ENCODE measurements around the gene PPP1R37.
A peak's percentile ranks its signal among the peaks of the same experiment; 100 is the strongest.
"Not testable (repeated sequence)": the region's sequence is repeated elsewhere in the genome, so short reads cannot be mapped to it uniquely, and the experiment has no call there.

The PPP1R37 gene

DNA sequence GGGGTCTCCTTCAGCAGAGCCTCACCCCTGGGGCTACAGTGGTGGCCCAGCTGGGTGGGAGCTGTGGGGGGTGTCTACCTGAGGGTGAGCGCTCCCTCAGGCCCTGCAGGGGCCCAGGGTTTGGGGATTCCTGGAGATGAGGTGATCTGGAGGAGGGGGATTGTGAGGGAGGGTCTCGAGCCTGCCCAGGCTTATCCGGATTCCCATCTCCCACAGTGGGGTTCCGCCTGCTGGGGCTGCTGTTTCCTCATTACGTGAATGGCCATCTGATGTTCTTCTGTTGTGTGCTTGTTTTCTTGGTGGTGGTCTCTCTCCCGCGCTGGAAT, 4.4 kb downstream of the PPP1R37 start:
- DNase-seq, result no peak

DNA sequence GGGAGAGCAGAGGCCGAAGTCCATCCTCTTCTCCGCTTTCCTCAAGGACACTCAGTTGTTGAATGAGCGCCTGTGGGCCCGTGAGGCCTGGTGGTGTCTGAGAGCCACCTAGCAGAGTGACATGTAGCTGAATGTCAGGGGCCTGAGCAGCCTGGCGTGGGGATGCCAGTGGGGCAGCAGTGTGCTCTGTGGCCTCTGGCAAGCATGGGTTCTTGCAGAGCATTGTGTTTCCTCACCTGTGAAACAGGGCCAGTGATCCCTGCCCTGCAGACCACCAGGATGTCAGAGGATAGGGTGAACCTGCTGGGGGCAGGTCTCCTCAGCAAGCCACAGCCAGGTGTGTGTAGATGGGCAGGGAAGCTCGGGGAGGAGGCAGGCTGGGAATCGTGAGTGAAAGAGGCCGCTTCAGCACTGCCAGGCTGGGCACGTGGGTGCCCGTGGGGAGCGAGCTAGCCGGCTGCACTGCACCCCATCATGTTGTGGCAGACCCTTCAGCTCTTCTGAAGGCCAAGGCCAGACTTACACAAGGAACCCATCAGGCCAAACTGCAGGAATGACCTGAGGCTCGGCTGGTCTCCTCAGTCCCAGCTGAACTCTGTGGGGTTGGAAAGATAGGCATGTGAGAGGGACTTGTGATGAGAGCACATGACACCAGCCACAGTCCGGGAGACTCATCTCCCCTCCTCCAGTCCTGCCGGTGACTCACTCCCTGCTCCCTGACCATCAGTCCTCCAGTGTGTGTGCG, 5.0 kb downstream of the PPP1R37 start:
- DNase-seq, result no peak

DNA sequence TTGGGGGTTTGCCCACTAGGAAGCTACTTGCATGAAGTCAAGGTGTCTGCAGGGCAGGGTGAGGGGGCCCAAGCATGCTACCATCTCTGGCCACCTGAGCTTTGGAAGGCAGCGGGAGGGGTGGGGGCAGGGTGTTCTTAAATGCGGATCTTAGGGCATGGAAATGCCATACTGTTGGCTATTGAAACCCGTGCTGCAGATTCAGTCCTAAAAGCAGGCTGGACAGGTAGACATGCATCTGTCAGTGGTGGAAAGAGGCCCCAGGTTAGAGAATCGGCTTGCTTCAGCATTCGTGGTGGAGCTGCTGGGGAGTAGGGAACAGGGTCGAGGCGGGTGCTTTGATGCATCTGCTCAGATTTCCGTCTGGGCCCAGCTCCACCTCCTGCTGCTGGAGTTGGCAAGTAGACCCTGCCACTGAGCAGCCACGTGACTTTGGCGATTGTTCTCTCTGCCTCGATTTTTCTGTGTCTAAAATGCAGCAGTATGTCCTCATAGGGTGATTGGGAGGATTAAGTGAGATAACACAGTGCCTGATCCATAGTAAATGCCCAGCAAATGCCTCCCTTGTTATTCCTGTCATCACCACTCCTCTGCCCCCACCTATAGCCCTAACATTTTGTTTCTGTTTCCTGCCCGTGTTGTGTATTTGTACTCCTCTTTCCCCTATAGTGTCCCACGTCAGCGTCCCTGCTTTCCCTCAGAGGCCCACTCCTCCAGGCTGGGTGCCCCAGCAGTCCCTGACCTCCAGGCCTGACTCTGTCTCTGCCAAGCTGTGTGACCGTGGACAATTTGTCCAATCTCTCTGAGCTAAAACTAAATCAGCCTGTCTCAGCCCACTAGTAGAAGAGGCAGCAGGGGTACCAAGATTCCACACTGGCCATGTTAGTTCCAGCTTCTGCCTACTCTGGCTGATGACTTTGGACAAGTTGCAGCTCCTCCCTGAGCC, 5.8 kb downstream of the PPP1R37 start:
- peak; percentile 69 for DNase-seq

DNA sequence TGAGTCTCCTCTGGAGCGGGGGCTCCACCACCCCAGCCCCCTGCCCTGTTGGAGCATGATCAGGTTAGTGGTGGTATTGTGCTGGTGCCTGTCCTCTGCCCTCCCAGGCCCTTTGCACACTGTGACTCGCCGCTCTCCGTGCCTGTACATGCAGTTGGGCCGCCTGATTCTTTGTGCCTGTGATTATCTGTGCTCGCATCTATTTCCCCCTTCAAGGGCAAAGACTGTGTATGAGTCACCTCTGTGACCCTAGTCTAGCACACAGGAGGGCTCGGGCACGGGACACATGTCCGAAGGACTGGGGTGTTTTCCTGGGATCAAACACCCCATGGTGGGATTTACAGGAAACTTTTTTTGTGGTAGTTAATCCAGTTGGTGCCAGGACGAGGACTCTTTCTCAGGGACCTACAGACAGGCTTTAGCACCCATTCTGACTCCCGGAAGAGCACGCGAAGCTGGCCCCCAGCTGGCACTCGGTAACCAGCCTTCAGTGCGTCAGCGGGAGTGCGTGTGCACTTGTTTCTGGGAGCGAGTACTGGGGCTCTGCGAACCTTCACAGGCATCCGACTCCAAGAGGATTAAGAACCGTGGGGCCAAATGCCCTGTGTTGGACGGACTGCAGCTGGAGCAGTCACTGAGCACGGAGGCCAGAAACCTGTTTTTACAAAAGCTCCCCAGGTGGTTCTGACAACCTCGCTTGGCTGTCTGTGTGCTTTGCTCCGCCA, 6.7 kb downstream of the PPP1R37 start:
- DNase-seq, result no peak

DNA sequence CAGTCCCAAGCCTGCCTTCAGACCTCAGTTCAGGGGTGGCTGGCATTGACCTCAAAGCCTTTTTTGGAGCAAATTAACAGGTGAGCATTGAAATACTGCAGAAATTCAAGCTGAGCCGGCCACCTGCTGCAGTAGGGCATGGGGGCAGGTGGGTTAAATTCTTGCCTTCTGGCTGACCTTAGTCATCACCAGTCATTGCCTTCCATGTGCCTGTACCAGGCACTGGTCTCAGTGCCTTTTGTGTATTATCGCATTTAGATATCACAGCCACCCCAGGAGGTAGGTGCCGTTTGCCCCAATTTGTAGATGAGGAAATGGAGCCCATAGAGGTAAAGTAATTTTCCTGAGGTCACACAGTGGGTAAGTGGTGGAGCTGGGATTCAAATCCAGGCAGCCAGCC, 7.2 kb downstream of the PPP1R37 start:
- no peak for DNase-seq

DNA sequence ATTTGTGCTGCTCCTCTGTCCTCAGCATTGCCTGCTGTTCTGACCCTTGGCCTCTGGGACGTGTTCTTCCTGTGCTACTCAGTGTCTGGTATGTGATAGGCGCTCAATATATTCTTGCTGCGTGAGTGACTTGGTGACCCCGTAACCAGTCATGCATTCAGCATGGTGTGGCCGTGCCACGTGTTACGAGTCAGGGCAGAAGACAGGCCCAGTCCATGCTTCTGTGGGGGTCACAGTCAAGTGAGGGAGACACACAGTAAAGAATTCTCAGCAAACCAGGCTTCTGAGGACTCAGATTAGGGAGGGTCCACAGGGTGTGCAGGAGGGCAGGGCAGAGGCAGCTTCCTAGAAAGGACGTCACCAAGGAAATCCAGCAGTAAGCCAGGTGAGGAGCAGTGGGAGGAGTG, 7.9 kb downstream of the PPP1R37 start:
- no peak for DNase-seq

DNA sequence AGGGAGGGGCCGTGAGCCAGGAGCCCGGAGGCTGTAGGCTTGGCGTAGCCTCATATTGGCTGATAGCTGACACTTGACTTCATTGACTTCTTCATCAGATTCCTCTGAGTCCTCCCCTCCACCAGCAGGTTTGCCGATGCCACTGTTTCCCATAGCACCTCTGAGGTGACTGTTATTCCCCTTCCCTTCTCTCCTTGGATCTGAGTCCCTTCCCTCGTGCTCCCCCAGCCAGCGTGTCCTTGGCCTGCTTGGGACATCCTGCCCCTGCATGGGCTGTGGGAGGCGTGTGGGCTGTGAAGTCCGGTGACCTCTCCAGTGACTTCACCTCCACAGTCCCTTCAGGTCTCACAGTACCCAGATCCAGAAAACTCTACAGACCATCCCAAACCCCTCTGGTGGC, 8.8 kb downstream of the PPP1R37 start:
- no peak for DNase-seq

DNA sequence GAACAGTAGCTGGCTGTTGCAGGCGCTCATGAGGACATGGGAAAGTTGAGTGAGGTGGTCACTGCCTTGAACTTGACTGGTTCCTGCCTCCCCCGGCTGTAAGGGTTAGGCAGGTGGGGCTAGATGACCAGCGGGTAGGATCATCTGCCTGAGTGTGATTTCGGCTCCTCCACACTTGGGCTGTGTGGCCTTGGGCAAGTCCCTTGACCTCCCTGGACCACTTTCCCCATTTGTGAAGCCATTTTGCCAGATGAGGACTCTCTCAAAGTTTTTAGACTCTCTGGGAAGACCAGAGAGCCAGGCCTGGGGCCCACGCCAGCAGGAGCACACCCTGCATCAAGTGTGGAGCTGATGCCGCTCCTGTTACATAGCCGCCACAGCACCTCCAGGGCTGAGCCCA, 9.5 kb downstream of the PPP1R37 start:
- no peak for DNase-seq

DNA sequence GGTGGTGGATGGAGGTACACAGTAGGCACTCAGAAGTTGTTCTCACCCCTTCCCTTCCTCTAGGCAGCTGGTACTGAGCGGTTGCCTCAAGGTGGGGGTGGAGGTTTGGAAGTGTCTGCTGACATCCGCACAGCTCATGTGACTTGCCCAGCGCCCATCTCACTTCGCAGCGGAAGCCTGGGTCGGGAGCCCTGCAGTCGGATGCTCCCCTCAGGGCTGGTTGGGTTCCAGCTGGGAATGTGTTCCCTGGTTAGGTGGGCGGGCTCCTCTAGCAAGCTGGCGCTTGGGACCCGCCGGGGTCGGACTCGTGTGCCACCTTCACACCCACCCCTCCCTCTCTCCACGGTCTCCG, 10.2 kb downstream of the PPP1R37 start:
- peak; percentile 77 for DNase-seq

DNA sequence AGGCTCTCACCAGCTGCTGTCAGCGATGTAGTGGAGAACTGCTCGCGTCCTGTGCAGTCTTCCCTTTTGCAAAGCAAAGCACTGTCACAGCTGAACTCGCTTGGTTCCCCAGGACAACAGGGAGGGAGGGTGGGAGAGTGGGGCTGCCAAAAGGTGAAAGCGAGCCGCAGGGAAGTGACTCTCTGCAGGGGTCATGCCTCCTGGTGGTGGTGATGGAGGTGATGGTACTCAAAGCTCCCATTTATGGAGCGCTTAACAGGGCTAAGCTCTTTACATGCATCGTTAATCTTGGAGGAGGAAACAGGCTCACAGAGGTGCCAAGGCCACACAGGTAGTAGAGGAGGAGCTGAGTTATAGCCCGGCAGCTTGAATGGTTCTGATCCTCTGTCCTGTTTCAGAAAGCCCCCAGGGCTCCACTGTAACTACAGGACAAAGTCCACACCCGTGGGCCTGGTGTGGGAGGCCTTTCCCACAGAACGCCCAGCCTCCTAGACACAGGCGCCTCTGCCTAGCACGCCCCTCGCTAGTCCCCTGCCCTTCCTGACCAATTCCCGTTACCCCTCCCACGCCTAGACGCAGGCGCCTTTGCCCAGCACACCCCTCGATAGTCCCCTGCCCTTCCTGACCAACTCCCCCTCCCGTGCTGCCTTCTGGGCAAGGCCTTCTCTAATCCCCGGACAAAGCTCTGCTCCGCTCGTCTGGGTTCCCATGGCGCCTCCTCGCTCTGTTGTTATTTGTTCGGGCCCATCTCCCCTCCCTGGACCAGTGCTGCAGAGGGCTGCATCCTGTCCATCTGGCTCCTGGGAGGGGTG, 10.7 kb downstream of the PPP1R37 start:
- no peak for DNase-seq

DNA sequence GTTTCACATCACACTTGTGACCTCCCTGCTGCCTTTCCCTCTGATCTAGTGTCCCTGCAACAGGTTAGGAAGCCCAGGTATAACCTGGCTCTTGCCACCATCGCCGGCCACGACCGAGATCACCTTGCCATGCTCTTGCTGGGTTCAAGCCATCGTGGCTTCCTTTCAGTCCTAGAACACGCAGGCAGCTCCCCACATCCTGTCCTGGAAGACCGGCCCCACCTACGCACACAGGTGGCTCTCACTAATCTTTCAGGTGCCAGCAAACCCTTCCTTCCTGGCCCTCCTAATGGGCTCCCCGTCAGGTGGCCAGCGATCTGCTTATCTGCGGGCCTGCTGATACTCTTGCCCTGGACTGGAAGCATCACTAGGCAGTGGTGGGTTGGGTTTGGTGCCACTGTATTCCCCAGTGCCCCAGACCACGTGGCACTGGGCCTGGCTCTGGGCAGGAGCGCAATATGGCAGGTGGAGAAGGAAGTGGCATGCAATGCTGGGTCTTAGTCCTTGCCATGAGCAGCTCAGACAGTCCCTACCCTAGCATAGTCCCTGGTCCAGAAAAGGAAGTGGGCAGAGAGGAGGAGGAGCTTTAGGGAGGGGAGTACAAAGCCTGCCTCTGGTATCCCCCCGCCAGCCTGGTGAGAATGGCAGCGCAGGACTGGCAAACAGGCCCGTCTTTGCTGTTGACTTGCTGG, 11.8 kb downstream of the PPP1R37 start:
- DNase-seq, result no peak

DNA sequence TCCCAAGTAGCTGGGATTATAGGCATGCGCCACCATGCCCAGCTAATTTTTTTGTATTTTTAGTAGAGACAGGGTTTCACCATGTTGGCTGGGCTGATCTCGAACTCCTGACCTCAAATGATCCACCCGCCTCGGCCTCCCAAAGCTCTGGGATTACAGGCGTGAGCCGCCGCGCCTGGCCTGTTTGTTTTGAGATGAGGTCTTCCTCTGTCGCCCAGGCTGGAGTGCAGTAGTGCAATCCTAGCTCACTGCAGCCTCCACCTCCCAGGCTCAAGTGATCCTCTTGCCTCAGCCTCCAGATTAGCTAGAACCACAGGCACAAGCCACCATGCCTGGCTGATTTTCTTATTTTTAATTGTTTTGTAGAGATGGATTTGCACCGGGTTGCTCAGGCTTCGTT, 13.4 kb downstream of the PPP1R37 start:
- not testable (repeated sequence) for DNase-seq

DNA sequence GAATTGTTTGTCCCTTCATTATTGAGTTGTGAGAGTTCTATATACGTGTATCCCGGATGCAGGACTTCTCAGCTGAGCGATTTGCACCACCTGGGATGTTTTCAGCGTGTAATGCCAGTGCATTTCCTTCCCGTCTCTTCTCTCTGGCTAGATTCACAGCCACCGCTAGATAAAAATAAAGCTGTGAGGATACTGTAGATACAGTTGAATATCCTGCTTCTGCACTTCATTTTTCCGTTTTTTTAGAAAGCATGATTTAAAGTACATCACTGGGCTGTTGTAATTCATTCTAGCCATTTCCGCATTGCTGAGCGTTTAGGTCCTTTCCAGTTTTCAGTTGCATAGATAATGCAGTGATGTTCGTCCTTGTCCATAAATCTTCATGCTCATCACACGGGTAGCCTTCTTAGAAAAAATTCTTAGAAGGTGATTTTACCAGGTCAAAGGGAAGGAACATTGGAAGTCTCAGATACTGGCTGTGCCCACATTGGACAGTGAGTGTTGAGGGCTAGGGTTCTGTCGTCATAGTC, 14.7 kb downstream of the PPP1R37 start:
- DNase-seq, result no peak

DNA sequence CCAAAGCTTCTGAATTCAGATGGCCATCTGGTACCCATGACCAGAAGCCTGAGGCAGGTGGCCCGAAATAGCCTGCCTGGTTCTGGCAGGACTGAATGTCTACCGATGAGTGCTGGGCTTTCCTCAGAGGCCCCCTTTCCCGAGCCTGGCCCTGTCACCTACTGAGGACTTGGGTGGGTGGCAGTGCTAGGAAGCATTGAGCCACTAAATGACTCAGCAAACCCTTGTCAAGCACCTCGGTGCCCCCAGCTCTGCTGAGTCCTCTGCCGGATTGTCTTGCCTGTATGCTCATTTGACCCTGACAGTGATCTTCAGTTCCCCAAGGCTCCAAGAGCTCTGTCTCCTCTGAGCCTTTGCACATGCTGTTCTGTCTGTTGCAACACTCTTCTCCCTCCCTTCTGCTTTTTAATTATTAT, 17.9 kb downstream of the PPP1R37 start:
- no peak for DNase-seq

DNA sequence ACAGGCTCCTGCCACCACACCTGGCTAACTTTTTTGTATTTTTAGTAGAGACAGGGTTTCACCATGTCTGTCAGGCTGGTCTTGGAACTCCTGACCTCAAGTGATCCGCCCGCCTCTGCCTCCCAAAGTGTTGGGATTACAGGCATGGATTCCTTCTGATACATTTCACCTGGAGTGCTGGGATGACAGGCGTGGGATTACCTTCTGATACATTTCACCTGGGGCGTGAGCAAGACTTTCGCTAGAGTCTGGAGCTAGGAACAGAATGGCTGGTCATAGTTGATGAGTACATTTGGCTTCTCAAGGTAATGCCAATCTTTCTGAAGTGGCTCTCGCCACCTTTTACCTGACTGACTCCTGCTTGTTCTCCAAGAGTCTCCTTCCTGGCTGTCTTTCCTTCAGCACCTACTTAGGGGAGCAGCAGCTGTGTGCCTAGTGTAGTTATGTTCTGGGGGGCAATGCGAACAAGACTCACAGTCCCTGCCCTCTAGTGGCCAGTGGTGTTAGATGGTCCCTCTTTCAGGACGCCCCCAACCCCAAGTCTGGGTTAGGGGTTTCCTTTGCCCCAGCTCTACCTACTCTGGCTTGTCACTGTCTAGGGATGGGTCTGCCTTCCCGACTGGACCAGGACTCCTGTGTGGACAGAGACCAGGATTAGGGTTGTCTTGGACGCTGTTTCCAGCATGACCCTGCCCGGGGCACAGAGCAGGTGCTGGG, 19.3 kb downstream of the PPP1R37 start:
- DNase-seq, result no peak

DNA sequence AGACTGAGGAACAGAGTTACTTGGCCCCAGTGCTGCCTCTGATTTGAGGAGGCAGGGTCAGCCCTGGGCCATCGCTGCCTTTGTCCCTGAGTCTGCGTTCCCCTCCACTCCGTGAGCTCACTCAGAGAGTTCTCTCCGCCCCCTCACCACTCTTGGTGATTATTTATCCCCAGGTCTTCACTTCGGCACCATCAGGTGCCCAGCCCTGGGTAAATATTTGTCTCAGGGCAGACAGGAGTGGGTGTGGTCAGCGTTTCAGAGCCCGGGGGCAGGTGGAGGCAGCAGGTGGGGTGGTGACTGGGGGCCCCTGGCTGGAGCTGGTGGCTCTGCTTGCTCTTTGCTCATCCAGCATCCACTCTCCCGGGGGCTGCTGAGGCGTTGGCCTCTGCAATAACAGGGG, 20.6 kb downstream of the PPP1R37 start:
- peak; percentile 86 for DNase-seq

DNA sequence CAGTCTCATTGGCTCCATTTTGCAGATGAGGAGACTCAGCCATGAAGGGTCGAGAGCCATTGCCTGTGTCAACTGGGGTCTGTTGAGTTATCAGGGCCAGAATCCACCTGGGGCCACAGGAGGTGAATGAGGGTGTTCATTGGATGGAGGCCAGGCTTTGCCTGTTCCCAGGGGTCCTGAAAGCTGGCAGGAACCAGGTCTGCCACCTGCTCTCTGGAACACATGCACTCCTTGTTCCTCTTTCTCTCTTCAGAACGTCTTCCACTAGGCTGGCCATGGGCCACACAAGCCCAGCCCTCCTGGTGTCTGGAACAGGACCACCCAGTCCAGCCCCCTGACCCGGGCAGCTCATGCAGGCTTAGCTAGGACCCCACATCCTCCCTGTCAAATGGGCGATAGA, 21.1 kb downstream of the PPP1R37 start:
- DNase-seq, result peak; percentile 87

DNA sequence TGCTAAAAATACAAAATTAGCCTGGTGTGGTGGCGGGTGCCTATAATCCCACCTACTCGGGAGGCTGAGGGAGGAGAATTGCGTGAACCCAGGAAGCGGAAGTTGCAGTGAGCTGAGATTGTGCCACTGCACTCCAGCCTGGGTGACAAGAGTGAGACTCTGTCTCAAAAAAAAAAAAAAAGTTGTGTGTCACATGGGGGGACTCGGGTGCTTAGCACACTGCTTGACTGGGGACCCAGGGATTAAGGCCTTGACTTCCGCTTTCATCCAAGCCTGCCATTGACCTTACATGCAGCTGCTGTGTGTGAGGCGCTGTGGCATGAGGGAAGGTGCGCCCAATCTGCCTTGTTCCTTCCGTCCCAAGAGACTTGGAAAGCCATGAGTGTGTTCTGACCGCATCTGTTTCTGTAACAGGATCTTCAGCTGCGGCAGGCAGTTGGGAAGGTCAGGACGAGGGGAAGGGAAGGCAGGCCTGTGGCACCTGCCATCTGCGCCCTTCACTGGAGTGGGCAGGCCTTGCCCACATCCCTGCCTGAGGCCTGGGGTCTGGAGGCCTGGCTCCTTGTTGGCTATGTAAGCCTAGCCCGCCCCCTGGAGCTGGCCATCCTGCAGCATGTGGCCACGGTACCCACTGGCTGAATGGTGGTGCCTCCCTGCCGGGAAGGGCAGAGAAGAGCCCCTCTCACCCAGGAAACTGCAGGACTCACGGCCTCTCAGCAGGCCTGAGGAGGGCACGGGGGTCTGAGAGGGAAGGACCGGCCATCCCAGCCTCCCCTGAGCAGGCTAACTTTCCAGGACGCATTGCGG, 23.0 kb downstream of the PPP1R37 start:
- peak; percentile 96 for DNase-seq

DNA sequence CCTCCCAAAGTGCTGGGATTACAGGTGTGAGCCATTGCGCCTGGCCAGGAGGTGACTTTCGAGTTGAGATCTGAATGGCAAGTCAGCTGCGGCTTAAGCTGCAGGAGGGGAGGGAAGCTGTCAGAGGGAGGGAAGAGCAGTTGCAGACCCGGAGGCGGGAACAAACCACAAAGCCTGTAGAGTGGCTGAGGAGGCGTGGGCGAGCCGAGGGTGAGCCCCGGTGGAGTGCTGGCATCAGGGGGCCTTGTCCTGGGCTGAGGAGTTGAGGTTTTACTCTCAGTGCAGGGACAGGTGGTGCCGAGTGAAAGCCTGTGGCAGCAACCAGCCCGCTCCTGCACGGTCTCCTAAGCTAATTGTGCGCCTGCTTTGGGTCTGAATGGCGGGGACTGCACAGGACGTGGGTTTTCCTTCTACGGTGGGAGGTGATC, 24.2 kb downstream of the PPP1R37 start:
- peak; percentile 81 for DNase-seq

DNA sequence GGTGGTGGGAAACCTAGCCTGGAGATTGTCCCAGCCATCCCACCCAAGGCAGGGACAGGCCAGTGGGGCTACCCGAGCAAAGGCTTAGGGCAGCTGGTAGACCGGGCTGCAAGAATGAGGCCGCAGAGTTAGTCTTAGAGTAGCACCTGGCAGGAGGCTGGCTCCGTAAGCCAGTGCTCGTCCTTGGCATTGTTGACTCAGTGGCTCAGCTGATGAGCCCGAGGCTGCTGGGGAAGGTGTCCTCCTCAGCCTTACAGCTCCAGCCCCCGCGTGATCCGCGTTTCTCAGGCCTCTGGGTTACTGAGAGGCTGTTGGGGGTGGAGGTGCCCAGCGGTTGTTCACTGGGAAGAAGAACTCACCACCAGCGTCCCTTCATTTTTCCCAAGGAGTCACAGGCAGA, 24.7 kb downstream of the PPP1R37 start:
- DNase-seq, result no peak

All from NCI-H2171 treated with DMSO at 0.1 percent for 48 hours (cell line).